K562 (cell line): ENCODE data around the gene ALDH3B2. TPM values are rescaled to one million over a fixed set of nuclear protein-coding genes. Genes with fewer than 3 reads are reported as not detected.
A peak's percentile ranks its signal among the peaks of the same experiment; 100 is the strongest.

Experiments
- BCLAF1 ChIP-seq, 2 experiments: fragments of 450-650 bp in 1 of 2; IDR thresholded peaks; 2 replicates each; pipeline ENCODE4 v1.6.1; 2011 to 2017; ENCODE audit warnings: low read depth in 2 of 2, antibody characterized with exemption in 1 of 2, borderline replicate concordance in 1 of 2, low read length in 1 of 2, mild to moderate bottlenecking in 1 of 2, mixed read lengths in 1 of 2; ENCODE audit not compliant: control insufficient read depth in 1 of 2
- BRD9 ChIP-seq: fragments of 450-650 bp; IDR thresholded peaks from 2 replicates; pipeline ENCODE4 v1.6.1; 2018; ENCODE audit warnings: low read depth; ENCODE audit not compliant: partially characterized antibody
- DACH1 ChIP-seq: fragments of 450-650 bp; IDR thresholded peaks from 2 replicates; pipeline ENCODE4 v1.6.1; 2018; ENCODE audit not compliant: partially characterized antibody
- GABPA ChIP-seq: fragments of 200-800 bp; sonication (Bioruptor generic); conservative IDR thresholded peaks from 2 replicates; pipeline ENCODE4 v1.6.1; 2016; ENCODE audit warnings: low read depth, missing genetic modification characterization, missing compliant biosample characterization
- MAFG ChIP-seq: fragments of 450-650 bp; conservative IDR thresholded peaks from 2 replicates; pipeline ENCODE4 v1.6.1; 2016; ENCODE audit warnings: missing genetic modification characterization, missing compliant biosample characterization
- NCOA4 ChIP-seq: fragments of 450-650 bp; IDR thresholded peaks from 2 replicates; pipeline ENCODE4 v1.6.1; 2018; ENCODE audit warnings: mild to moderate bottlenecking; ENCODE audit not compliant: partially characterized antibody
- SRSF7 ChIP-seq: fragments of 200-400 bp; formaldehyde crosslinking; optimal IDR thresholded peaks from 2 replicates; pipeline ENCODE3; 2017; ENCODE audit warnings: mild to moderate bottlenecking, low read depth, low read length
- ZBTB49 ChIP-seq: sonication (generic); formaldehyde crosslinking; IDR thresholded peaks from 2 replicates; pipeline ENCODE4 v1.8.0; 2022; ENCODE audit warnings: missing genetic modification reagents, mild to moderate bottlenecking, borderline replicate concordance
- ZNF445 ChIP-seq: fragments of 250-450 bp; sonication (Bioruptor Pico); IDR thresholded peaks from 2 replicates; pipeline ENCODE4 v1.4.0; 2020; ENCODE audit warnings: low read depth, mild to moderate bottlenecking, moderate library complexity
- ZNF583 ChIP-seq: fragments of 250-450 bp; sonication (Bioruptor Pico); IDR thresholded peaks from 2 replicates; pipeline ENCODE4 v1.4.0; 2020
- ZNF668 ChIP-seq: fragments of 250-450 bp; sonication (Bioruptor Pico); IDR thresholded peaks from 2 replicates; pipeline ENCODE4 v1.8.0; 2022; ENCODE audit warnings: mild to moderate bottlenecking, inconsistent platforms
- ZNF717 ChIP-seq: fragments of 250-450 bp; sonication (Bioruptor Pico); IDR thresholded peaks from 2 replicates; pipeline ENCODE4 v1.5.0; 2021
- polyA plus RNA-seq, 8 experiments: library from polyadenylated mRNA; depleted of rRNA in 4 of 8; stranded (reverse) in 5 of 8; unstranded in 3 of 8; fragments of >200 nt; fragmentation: Nextera tagmentation in 2 of 8; fragmentation: Illumina TruSeq in 1 of 8; extraction: Ambion mirVana in 2 of 8; extraction: Trizol in 1 of 8; gene quantifications; 2 replicates each; pipeline versions ENCODE4 v1.2.1 to v1.2.3, GENCODE V29; 2011 to 2014; ENCODE audit warnings: inconsistent platforms in 1 of 8, missing spikeins in 1 of 8
- total RNA-seq, 7 experiments: library from RNA; depleted of rRNA in 6 of 7; stranded (reverse); fragments of >200 nt in 6 of 7; fragmentation: Illumina TruSeq in 2 of 7; extraction: Trizol in 2 of 7; gene quantifications; 2 replicates each; pipeline versions ENCODE4 v1.2.1 to v1.2.3, GENCODE V29; 2011 to 2021; ENCODE audit warnings: low replicate concordance in 1 of 7
- TF ChIP-seq, protein P1 (sequence below): fragments of 450-650 bp; IDR thresholded peaks from 2 replicates; pipeline ENCODE4 v1.6.1; 2016; ENCODE audit warnings: low read depth

ALDH3B2 gene
- total and polyA plus RNA-seq, 9 of the 15 experiments (the other 6 are each of a cell fraction or from before 2014, with no cell fraction given), result not detected

DNA sequence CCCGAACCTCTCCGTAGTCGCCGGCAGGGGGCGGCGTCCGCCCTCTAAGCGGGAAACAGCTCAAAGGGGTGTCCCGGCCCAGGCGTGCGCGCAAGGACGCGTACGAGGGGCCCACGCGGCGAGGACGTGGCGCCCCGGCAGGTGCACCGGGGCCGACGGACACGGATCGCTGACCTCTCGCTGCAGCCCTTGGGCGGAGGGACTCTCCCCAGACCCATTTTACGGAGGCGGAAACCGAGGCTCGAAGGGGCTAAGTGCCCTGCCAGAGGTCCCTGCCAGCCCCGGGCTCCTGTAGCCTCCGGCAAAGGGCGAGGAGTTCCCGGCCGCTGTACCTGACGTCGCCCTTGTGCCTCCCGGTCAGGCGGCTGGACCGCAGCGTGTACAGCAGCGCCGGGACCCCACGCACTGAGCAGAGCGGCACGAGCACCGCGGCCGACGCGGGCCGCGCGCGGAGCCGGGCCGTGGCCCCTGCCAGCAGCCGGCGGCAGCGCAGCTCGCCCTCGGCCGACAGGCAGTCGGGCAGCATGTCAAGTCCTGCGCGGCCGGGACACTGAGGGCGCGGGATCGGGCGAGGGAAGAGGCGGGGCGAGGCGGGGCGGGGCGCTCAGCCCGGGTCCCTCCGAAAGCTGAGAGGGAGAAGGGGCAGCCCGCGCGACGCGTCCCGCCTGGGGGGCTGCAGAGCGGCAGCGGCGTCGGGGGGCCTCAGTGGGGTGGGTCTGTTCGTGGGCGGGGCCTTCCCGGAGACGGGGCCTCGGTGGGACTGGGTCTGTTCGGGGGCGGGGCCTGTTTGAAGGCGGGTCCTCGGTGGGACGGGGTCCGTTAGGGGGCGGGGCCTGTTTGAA lies 44.8 kb downstream of the ALDH3B2 start, which contains the start of gene NUDT8 (continued):
- no peak for TF ChIP-seq ZNF445 (CRISPR knock-in tag)
- peak; percentile 84; the same call in 1 of the 2 replicates for TF ChIP-seq ZBTB49
- no peak for TF ChIP-seq GABPA
- TF ChIP-seq BCLAF1 (IDR thresholded peaks at IDR 0.05; ENCODE audit: borderline replicate concordance in 1 of 2, control insufficient read depth in 1 of 2, low read depth in 2 of 2, low read length in 1 of 2), result no peak
- no peak for TF ChIP-seq MAFG (tag)
- no peak for TF ChIP-seq ZNF583 (CRISPR knock-in tag)
- TF ChIP-seq ZNF717 (CRISPR knock-in tag), result 0 out of 2 replicates have a peak, but pooled peaks have one; percentile 25
- TF ChIP-seq BRD9, result no peak
- no peak for TF ChIP-seq ZNF668
- TF ChIP-seq, protein P1, sequence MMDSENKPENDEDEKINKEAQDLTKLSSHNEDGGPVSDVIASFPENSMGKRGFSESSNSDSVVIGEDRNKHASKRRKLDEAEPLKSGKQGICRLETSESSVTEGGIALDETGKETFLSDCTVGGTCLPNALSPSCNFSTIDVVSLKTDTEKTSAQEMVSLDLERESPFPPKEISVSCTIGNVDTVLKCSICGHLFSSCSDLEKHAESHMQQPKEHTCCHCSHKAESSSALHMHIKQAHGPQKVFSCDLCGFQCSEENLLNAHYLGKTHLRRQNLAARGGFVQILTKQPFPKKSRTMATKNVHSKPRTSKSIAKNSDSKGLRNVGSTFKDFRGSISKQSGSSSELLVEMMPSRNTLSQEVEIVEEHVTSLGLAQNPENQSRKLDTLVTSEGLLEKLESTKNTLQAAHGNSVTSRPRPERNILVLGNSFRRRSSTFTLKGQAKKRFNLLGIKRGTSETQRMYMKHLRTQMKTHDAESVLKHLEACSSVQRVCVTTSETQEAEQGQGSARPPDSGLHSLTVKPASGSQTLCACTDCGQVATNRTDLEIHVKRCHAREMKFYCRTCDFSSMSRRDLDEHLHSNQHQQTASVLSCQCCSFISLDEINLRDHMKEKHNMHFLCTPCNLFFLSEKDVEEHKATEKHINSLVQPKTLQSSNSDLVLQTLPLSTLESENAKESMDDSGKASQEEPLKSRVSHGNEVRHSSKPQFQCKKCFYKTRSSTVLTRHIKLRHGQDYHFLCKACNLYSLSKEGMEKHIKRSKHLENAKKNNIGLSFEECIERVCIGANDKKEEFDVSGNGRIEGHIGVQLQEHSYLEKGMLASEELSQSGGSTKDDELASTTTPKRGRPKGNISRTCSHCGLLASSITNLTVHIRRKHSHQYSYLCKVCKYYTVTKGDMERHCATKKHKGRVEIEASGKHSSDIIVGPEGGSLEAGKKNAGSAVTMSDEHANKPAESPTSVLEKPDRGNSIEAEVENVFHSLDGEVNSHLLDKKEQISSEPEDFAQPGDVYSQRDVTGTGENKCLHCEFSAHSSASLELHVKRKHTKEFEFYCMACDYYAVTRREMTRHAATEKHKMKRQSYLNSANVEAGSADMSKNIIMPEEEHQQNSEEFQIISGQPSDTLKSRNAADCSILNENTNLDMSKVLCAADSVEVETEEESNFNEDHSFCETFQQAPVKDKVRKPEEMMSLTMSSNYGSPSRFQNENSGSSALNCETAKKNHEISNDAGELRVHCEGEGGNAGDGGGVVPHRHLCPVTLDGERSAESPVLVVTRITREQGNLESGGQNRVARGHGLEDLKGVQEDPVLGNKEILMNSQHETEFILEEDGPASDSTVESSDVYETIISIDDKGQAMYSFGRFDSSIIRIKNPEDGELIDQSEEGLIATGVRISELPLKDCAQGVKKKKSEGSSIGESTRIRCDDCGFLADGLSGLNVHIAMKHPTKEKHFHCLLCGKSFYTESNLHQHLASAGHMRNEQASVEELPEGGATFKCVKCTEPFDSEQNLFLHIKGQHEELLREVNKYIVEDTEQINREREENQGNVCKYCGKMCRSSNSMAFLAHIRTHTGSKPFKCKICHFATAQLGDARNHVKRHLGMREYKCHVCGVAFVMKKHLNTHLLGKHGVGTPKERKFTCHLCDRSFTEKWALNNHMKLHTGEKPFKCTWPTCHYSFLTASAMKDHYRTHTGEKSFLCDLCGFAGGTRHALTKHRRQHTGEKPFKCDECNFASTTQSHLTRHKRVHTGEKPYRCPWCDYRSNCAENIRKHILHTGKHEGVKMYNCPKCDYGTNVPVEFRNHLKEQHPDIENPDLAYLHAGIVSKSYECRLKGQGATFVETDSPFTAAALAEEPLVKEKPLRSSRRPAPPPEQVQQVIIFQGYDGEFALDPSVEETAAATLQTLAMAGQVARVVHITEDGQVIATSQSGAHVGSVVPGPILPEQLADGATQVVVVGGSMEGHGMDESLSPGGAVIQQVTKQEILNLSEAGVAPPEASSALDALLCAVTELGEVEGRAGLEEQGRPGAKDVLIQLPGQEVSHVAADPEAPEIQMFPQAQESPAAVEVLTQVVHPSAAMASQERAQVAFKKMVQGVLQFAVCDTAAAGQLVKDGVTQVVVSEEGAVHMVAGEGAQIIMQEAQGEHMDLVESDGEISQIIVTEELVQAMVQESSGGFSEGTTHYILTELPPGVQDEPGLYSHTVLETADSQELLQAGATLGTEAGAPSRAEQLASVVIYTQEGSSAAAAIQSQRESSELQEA, result no peak
- no peak for TF ChIP-seq DACH1
- no peak for TF ChIP-seq SRSF7
- no peak for TF ChIP-seq NCOA4
